Astrocyte (in vitro differentiated cells and primary cell): Measurements from ENCODE around the gene SMAD3. TPM values are rescaled to one million over a fixed set of nuclear protein-coding genes. Genes with fewer than 3 reads are reported as not detected.

Experiments used
- DNase-seq: peaks from one replicate; pipeline ENCODE4 v3.0.0-alpha.2; 2010; ENCODE audit warnings: low read depth
- FAIRE-seq: peaks from 2 replicates; lab custom pipeline; 2011; peaks lifted over from hg19 to GRCh38; lab: Jason Lieb, UNC
- H2AFZ ChIP-seq: 2 replicates; pipeline ENCODE4 v1.6.0; 2012; ENCODE audit warnings: low read depth, low read length, inconsistent platforms
- H3K27ac ChIP-seq: 2 replicates; pipeline ENCODE4 v1.5.1; 2011; ENCODE audit warnings: low read depth, low read length, inconsistent platforms
- H3K27me3 ChIP-seq: 2 replicates; pipeline ENCODE4 v1.6.0; 2011; ENCODE audit warnings: low read length, inconsistent platforms; ENCODE audit not compliant: insufficient read depth
- H3K36me3 ChIP-seq: 2 replicates; pipeline ENCODE4 v1.5.1; 2011; ENCODE audit warnings: low read length, inconsistent platforms; ENCODE audit not compliant: insufficient read depth
- H3K4me1 ChIP-seq: 2 replicates; pipeline ENCODE4 v1.5.1; 2011; ENCODE audit warnings: low read length, inconsistent platforms; ENCODE audit not compliant: insufficient read depth
- H3K4me2 ChIP-seq: 2 replicates; pipeline ENCODE4 v1.6.0; 2012; ENCODE audit warnings: low read length, inconsistent platforms
- H3K4me3 ChIP-seq: 2 replicates; pipeline ENCODE4 v1.5.1; 2011; ENCODE audit warnings: low read depth, mild to moderate bottlenecking, low read length, inconsistent platforms; ENCODE audit not compliant: insufficient read depth
- H3K79me2 ChIP-seq: 2 replicates; pipeline ENCODE4 v1.6.0; 2012; ENCODE audit warnings: mild to moderate bottlenecking, low read length, inconsistent platforms; ENCODE audit not compliant: insufficient read depth
- H3K9ac ChIP-seq: 2 replicates; pipeline ENCODE4 v1.6.0; 2012; ENCODE audit warnings: mild to moderate bottlenecking, low read length, inconsistent platforms
- H3K9me3 ChIP-seq: 2 replicates; pipeline ENCODE4 v1.5.1; 2012; ENCODE audit warnings: low read depth, mild to moderate bottlenecking, low read length, inconsistent platforms; ENCODE audit not compliant: insufficient read depth
- H4K20me1 ChIP-seq: 2 replicates; pipeline ENCODE4 v1.6.0; 2012; ENCODE audit warnings: low read length, inconsistent platforms; ENCODE audit not compliant: insufficient read depth
- H3K27ac Mint-ChIP-seq: one replicate; pipeline ENCODE4 v1.8.0; 2021; ENCODE audit warnings: mild to moderate bottlenecking, mixed read lengths; ENCODE audit not compliant: unreplicated experiment
- H3K27me3 Mint-ChIP-seq: one replicate; pipeline ENCODE4 v1.8.0; 2021; ENCODE audit warnings: low read depth, mixed read lengths; ENCODE audit not compliant: unreplicated experiment
- H3K36me3 Mint-ChIP-seq: one replicate; pipeline ENCODE4 v1.8.0; 2021; ENCODE audit warnings: low read depth, mixed read lengths; ENCODE audit not compliant: unreplicated experiment
- H3K4me1 Mint-ChIP-seq: one replicate; pipeline ENCODE4 v1.8.0; 2021; ENCODE audit warnings: low read depth, mixed read lengths; ENCODE audit not compliant: unreplicated experiment
- H3K4me3 Mint-ChIP-seq: one replicate; pipeline ENCODE4 v1.8.0; 2021; ENCODE audit warnings: mild to moderate bottlenecking, moderate library complexity, mixed read lengths; ENCODE audit not compliant: unreplicated experiment
- H3K9me3 Mint-ChIP-seq: one replicate; pipeline ENCODE4 v1.8.0; 2021; ENCODE audit warnings: mild to moderate bottlenecking, mixed read lengths; ENCODE audit not compliant: unreplicated experiment
- EZH2 ChIP-seq: IDR thresholded peaks from 2 replicates; pipeline ENCODE4 v1.6.1; 2012; ENCODE audit warnings: mild to moderate bottlenecking, low read length, inconsistent platforms; ENCODE audit not compliant: insufficient read depth
- total RNA-seq: library from RNA; stranded (reverse); gene quantifications from 2 replicates; pipeline ENCODE4 v1.2.1, GENCODE V29; 2021
- TF ChIP-seq, protein P1 (sequence below): IDR thresholded peaks from 2 replicates; pipeline ENCODE4 v1.5.1; 2011; ENCODE audit warnings: low read depth, mild to moderate bottlenecking, inconsistent platforms, low read length, moderate library complexity; ENCODE audit not compliant: insufficient read depth

SMAD3 gene
- total RNA-seq, 1 donor from 2014 or later = 78.0 TPM

GRCh38 chr15:67110361-67110781 lies 45.0 kb downstream of the SMAD3 start:
- peak overlapping the region; percentile 62 for H3K4me2 ChIP-seq
- peak overlapping the region; percentile 90 for H3K9ac ChIP-seq
- no peaks in the 10 kb centered on the region for H3K9me3 ChIP-seq
- peaks cover 58% of the 10 kb centered on the region for H3K4me1 Mint-ChIP-seq
- peak overlapping the region; percentile 55 for H3K27ac Mint-ChIP-seq
- no peaks in the 10 kb centered on the region for H3K27me3 Mint-ChIP-seq
- H3K36me3 Mint-ChIP-seq = peaks cover 21% of the 10 kb centered on the region
- no peak overlapping the region for H3K4me3 Mint-ChIP-seq
- no peaks in the 10 kb centered on the region for H3K27me3 ChIP-seq
- no peaks in the 10 kb centered on the region for H3K36me3 ChIP-seq
- peaks cover 10% of the 10 kb centered on the region for H3K9me3 Mint-ChIP-seq
- no peaks in the 10 kb centered on the region for H4K20me1 ChIP-seq
- H2AFZ ChIP-seq = no peak overlapping the region
- peak overlapping the region; percentile 100 for H3K27ac ChIP-seq
- H3K4me1 ChIP-seq = peaks cover 50% of the 10 kb centered on the region
- H3K4me3 ChIP-seq = no peak overlapping the region
- H3K79me2 ChIP-seq = peaks cover 81% of the 10 kb centered on the region
- FAIRE-seq = no peak
- no peak for DNase-seq
- no peak for TF ChIP-seq EZH2
- TF ChIP-seq, protein P1, sequence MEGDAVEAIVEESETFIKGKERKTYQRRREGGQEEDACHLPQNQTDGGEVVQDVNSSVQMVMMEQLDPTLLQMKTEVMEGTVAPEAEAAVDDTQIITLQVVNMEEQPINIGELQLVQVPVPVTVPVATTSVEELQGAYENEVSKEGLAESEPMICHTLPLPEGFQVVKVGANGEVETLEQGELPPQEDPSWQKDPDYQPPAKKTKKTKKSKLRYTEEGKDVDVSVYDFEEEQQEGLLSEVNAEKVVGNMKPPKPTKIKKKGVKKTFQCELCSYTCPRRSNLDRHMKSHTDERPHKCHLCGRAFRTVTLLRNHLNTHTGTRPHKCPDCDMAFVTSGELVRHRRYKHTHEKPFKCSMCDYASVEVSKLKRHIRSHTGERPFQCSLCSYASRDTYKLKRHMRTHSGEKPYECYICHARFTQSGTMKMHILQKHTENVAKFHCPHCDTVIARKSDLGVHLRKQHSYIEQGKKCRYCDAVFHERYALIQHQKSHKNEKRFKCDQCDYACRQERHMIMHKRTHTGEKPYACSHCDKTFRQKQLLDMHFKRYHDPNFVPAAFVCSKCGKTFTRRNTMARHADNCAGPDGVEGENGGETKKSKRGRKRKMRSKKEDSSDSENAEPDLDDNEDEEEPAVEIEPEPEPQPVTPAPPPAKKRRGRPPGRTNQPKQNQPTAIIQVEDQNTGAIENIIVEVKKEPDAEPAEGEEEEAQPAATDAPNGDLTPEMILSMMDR = no peak

GRCh38 chr15:67110958-67111864 lies 45.8 kb downstream of the SMAD3 start:
- Mint-ChIP-seq H3K4me3 (no peak overlapping the region), H3K27ac (peak overlapping the region; percentile 23), H3K9me3 (peaks cover 10% of the 10 kb centered on the region), H3K4me1 (peaks cover 55% of the 10 kb centered on the region), H3K27me3 (no peaks in the 10 kb centered on the region), H3K36me3 (peaks cover 25% of the 10 kb centered on the region)
- Histone ChIP-seq H3K9me3 (no peaks in the 10 kb centered on the region), H3K79me2 (peaks cover 85% of the 10 kb centered on the region), H3K4me3 (no peak overlapping the region), H2AFZ (no peak overlapping the region), H3K27me3 (no peaks in the 10 kb centered on the region), H3K36me3 (no peaks in the 10 kb centered on the region), H3K9ac (no peak overlapping the region), H3K27ac (peak overlapping the region; percentile 100), H3K4me2 (no peak overlapping the region), H4K20me1 (no peaks in the 10 kb centered on the region), H3K4me1 (peaks cover 43% of the 10 kb centered on the region)
- DNase-seq (peak; percentile 41), FAIRE-seq (no peak)
- TF ChIP-seq, protein P1 = no peak
- no peak for TF ChIP-seq EZH2

GRCh38 chr15:67114046-67114445 lies 48.6 kb downstream of the SMAD3 start:
- DNase-seq (no peak), FAIRE-seq (no peak)
- Histone ChIP-seq H3K4me2 (no peak overlapping the region), H2AFZ (no peak overlapping the region), H3K36me3 (no peaks in the 10 kb centered on the region), H3K9ac (no peak overlapping the region), H3K4me1 (peaks cover 41% of the 10 kb centered on the region), H4K20me1 (no peaks in the 10 kb centered on the region), H3K79me2 (peaks cover 89% of the 10 kb centered on the region), H3K9me3 (no peaks in the 10 kb centered on the region), H3K27ac (no peak overlapping the region), H3K4me3 (no peak overlapping the region), H3K27me3 (no peaks in the 10 kb centered on the region)
- no peaks in the 10 kb centered on the region for H3K27me3 Mint-ChIP-seq
- H3K4me1 Mint-ChIP-seq = peaks cover 52% of the 10 kb centered on the region
- no peak overlapping the region for H3K4me3 Mint-ChIP-seq
- H3K9me3 Mint-ChIP-seq = peaks cover 10% of the 10 kb centered on the region
- H3K27ac Mint-ChIP-seq = peak overlapping the region; percentile 14
- H3K36me3 Mint-ChIP-seq = peaks cover 28% of the 10 kb centered on the region
- no peak for TF ChIP-seq EZH2
- TF ChIP-seq, protein P1 = no peak
